OCI-LY1 (cell line): ENCODE measurements around the gene GLI3.

Source experiments
- EZH2 ChIP-seq: fragments of 200-600 bp; sonication (generic), shearing (Covaris generic); IDR thresholded peaks from 2 replicates; pipeline ENCODE4 v1.8.0; 2017; ENCODE audit warnings: borderline replicate concordance, mixed run types, mild to moderate bottlenecking, antibody characterized with exemption, low read length, moderate library complexity, mixed read lengths
- TF ChIP-seq, protein P1 (sequence below): fragments of 200-600 bp; sonication (generic), shearing (Covaris generic); IDR thresholded peaks from 2 replicates; pipeline ENCODE4 v1.5.1; 2017; ENCODE audit warnings: mild to moderate bottlenecking, antibody characterized with exemption, low read length, moderate library complexity, mixed read lengths

DNA sequence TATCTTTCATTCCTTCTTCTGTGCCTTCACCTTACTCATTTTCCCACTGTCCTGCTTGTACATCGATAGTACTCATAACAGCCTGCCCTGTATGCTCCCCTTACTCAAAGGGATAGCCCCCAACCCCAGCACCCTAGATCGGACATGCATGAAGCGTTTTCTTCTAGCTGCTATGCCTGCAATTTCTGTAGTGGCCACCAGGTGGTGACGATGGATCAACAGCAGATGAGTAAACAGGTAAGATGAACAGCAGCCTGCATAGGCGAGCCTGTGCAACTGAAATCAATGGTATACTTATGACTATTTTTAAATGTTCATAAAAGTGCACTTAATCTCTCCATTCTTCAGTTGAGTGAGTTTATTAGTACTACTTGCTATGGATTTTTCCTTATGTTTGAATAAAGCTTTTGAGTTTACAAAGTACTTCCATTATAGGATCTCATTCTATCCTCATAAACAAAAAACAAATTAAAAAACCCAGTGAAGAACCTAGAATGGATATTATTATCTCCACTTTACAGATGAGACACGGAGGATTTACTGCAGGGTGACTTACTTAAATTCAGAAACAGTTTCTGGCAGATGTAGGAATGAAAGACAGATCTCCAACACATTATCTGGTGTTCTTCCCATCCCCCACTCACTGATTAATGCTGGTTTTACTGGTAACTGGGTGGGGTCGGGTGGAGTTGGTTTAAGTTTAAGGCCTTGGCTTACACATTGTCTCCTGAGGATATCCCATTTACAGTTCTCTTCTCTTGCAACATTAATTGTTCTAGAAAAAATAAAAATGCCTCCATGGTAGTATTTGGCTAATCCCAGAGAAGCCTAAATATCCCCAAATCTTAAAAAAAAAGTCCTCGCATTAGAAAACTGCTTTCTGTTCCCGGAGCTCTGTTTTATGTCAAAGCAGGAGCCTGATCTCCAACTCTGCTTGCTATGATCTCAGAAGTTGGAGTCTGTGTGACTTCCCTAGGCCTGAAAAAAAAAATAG, 222.1 kb downstream of the GLI3 start:
- TF ChIP-seq, protein P1, sequence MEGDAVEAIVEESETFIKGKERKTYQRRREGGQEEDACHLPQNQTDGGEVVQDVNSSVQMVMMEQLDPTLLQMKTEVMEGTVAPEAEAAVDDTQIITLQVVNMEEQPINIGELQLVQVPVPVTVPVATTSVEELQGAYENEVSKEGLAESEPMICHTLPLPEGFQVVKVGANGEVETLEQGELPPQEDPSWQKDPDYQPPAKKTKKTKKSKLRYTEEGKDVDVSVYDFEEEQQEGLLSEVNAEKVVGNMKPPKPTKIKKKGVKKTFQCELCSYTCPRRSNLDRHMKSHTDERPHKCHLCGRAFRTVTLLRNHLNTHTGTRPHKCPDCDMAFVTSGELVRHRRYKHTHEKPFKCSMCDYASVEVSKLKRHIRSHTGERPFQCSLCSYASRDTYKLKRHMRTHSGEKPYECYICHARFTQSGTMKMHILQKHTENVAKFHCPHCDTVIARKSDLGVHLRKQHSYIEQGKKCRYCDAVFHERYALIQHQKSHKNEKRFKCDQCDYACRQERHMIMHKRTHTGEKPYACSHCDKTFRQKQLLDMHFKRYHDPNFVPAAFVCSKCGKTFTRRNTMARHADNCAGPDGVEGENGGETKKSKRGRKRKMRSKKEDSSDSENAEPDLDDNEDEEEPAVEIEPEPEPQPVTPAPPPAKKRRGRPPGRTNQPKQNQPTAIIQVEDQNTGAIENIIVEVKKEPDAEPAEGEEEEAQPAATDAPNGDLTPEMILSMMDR: peak; percentile 98
- TF ChIP-seq EZH2: no peak
